DMS 273 (cell line): Measurements from ENCODE around the gene HDAC1.

ENCODE experiments used
- DNase-seq: peaks from one replicate; lab custom pipeline; 2025; ENCODE audit not compliant: unreplicated experiment; lab: John Stamatoyannopoulos, UW

The HDAC1 gene

DNA sequence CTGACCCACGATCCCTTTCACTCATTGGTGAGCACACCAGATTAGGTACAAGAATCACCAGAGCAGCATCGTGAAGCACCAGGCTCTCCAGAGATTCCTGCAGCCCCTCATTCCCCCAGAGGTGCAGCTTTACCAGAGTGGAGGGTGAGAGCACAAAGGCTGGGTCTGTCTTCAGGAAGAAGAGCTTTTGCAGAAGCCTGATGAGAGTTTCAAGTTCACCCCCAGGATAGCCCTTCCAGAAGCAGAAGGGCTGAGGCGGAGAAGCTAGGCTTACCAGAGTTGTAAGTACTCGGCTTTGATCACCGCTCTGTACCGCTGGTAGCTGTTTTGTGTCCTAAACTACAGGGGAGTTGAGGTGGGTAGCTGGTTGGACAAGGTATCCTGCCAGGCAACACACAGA, 73.6 kb downstream of the HDAC1 start:
- no peak for DNase-seq

DNA sequence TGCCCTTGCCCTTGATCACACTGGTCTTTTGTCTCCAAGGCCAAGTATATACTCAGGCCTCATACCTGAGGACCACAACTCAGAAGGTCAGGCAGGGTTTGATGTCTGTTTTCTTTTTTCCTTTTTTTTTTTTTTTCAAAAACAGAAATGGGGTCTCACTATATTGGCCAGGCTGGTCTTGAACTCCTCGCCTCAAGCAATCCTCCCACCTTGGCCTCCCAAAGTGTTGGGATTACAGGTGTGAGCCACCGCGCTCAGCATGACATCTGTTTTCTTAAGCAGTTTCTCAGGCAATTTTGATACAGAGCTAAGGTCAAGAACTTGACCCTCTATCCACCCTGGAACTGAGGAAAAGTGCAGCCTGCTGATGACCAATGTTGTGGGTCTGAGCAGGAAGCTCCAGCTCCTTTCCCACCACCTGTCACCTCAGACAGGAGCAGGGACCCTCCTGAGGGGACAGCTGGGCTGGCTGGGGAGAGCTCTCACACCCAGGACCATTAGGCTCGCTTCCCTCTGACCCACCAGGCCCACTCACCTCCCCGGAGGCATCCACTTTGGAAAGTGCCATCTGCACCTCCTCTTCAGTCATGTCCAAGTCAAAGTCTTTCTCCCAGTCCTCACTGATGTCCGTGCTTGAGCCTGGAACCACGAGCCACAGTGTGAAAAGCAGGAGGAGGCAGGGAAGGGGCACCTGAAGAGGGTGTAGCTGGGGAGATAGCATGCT, 76.2 kb downstream of the HDAC1 start:
- no peak for DNase-seq

DNA sequence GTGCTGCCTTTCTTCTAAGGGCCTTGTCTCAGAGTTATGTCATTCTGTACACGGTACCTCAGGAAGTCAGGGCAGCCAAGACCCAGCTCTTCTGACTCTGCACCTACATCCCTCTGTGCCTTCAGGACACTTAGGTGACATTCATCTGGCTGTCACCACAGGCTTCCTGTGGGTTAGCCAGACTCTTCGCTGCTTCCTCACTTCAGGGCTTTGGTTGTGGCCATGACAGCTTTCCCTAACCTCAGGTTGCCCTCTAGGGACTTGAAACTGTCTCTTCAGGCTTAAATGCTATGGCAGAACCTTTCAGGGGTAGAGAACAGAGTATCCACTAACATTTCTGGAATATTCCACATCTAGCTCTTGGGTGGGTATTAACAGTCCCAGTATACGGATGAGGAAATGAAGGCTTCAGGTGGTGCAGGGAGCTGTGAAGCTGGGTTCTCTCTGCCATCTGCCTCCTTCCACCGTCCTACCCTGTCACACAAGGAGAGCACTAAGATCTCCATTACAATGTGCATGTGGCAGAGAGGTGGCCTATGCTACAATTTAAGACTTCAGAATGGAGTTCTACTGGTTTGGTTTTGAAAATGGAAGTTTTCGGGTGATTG, 80.4 kb downstream of the HDAC1 start:
- DNase-seq, result no peak

DNA sequence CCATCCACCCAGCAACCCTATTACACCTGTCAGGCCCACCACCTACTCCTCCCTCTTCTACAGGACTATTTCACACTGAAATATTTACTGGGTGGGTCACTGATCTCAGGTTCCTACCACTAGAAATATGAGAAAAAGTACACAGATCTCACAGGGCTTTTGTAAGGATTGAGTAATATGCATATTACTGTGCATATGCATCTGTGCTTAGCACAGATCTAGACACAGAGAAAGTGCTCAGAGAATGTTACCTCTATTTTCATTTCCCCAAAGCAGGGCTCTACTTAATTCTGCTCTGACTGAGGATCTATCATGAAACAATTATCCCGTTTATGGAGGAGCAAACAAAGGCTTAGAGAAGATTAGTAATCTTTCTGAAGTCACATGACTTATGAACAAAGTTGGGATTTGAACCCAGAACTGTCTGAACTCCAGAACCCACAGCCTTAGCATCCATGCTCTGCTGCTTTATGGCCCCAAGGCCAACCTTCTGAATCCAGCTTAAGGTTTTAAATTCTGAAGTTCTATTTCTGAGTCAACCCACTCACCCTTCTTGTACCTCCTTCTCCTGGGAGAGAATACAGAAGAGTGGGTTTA, 82.2 kb downstream of the HDAC1 start:
- no peak for DNase-seq

DNA sequence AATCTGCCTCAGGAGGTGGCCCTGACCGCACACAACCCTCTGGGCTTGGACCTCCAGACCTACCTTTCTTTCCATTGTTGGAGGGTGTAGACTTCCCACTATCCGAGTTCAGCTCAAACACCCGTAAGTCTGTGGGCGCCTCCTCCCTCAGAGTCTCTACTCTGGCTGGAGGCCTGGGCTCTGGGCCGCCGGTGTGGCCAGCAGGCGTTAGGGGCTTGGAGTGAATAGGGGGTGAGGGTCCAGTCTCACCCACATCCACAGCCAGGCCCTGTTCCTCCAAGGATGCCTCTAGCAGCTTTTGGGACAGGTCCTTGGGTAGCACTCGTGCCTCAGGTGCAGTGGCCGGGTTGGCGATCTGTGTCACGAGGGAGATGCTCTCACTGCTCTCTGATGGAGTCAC, 84.3 kb downstream of the HDAC1 start:
- DNase-seq, result no peak

DNA sequence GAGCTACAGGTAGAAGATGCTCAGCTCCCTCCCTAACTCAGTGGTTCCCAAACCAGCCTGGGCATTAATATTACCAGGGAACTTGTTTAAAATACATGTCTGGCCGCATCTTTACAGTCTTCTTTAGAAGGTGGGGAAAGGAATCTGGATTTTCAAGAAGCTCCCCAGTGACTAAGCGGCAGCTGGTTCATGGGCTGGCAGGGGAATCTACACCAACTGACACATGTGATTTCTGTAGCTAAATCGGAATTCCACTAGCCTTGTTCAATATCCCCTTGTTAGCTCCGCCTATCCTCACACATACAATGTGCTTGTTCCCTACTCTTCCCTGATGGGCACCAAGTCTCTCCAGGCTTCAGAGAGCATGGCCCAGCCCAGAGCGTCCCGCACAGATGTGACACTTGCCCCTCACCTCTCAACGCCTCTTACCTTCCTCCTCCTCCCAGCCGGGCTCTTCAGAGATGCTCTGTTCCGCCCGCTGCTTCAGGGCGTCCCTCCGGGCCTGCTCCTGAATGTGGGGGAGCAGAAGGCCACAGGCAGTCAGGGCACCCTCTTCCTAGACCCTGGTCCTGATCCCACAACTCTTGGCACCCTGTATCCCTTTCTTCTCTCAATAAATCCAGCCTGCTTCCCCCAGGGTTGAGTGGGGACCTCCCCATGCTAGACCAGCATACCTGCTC, 85.8 kb downstream of the HDAC1 start:
- DNase-seq, result no peak

DNA sequence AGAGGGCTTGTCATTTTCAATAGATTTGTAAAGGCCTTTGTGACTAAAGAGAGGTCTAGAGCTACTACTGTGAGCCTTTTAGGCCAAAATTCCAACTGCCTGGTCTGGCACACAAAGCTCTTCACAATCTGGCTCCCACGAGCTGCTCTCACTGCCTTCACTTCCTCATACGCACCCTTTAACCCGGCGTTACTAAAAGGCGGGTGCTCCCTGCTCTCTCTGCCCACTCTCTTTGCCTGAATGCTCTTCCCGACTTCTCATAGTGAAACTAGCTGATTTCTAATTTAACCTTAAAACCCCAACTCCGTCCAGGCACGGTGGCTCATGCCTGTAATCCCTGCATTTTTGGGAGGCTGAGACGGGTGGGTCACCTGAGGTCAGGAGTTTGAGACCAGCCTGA, 88.2 kb downstream of the HDAC1 start:
- no peak for DNase-seq
